ENCODE results near the gene UGP2. TPM values are rescaled to one million over a fixed set of nuclear protein-coding genes. Genes with fewer than 3 reads are reported as not detected.

UGP2 gene
- total RNA-seq, 1 experiment from 2014 or later = 76.1 TPM

DNA sequence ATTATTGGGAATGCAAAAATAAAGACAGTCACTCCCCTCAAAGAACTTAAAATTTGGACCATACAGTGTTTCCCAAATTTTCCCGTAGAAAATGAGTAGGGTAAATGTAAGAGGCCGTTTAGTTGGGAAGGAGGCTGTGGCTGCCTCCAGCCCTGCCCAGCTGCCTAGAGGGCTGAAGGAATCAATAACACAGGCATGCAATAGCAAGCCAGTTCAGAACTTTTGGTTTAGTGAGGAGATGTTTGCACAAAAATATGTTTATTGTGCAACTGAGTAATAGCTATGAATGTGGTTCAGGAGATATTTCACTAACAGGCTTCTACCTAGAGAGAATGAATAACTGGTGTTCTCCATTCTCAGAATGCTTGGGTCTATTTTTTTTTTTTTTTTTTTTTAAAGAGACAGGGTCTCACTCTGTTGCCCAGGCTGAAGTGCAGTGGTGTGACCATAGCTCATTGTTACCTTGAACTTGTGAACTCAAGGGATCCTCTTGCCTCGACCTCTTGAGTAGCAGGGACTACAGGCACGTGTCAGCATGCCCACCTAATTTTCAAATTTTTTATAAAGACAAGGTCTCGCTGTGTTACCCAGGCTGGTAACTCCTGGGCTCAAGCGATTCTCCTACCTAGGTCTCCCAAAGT is 23.6 kb downstream of the UGP2 start:
- TF ChIP-seq SIN3A (IDR thresholded peaks at IDR 0.05; ENCODE audit: borderline replicate concordance, insufficient read depth, low read depth, low read length) = no peak
- TF ChIP-seq POLR2AphosphoS5 (IDR thresholded peaks at IDR 0.05; ENCODE audit: low read depth, low read length) = no peak
- no peak for TF ChIP-seq TCF7L2 (IDR thresholded peaks at IDR 0.05; ENCODE audit: low read depth, low read length)
- TF ChIP-seq, protein P1, sequence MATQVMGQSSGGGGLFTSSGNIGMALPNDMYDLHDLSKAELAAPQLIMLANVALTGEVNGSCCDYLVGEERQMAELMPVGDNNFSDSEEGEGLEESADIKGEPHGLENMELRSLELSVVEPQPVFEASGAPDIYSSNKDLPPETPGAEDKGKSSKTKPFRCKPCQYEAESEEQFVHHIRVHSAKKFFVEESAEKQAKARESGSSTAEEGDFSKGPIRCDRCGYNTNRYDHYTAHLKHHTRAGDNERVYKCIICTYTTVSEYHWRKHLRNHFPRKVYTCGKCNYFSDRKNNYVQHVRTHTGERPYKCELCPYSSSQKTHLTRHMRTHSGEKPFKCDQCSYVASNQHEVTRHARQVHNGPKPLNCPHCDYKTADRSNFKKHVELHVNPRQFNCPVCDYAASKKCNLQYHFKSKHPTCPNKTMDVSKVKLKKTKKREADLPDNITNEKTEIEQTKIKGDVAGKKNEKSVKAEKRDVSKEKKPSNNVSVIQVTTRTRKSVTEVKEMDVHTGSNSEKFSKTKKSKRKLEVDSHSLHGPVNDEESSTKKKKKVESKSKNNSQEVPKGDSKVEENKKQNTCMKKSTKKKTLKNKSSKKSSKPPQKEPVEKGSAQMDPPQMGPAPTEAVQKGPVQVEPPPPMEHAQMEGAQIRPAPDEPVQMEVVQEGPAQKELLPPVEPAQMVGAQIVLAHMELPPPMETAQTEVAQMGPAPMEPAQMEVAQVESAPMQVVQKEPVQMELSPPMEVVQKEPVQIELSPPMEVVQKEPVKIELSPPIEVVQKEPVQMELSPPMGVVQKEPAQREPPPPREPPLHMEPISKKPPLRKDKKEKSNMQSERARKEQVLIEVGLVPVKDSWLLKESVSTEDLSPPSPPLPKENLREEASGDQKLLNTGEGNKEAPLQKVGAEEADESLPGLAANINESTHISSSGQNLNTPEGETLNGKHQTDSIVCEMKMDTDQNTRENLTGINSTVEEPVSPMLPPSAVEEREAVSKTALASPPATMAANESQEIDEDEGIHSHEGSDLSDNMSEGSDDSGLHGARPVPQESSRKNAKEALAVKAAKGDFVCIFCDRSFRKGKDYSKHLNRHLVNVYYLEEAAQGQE (IDR thresholded peaks at IDR 0.05; ENCODE audit: insufficient read depth in 1 of 2, low read depth in 2 of 2, low read length in 1 of 2) = no peak
- TF ChIP-seq, protein P2, sequence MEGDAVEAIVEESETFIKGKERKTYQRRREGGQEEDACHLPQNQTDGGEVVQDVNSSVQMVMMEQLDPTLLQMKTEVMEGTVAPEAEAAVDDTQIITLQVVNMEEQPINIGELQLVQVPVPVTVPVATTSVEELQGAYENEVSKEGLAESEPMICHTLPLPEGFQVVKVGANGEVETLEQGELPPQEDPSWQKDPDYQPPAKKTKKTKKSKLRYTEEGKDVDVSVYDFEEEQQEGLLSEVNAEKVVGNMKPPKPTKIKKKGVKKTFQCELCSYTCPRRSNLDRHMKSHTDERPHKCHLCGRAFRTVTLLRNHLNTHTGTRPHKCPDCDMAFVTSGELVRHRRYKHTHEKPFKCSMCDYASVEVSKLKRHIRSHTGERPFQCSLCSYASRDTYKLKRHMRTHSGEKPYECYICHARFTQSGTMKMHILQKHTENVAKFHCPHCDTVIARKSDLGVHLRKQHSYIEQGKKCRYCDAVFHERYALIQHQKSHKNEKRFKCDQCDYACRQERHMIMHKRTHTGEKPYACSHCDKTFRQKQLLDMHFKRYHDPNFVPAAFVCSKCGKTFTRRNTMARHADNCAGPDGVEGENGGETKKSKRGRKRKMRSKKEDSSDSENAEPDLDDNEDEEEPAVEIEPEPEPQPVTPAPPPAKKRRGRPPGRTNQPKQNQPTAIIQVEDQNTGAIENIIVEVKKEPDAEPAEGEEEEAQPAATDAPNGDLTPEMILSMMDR (IDR thresholded peaks at IDR 0.05) = no peak
- H3K9me3 ChIP-seq (ENCODE audit: control insufficient read depth, insufficient read depth, low read depth, low read length) = no peaks in the 10 kb centered on the region
- H3K27ac ChIP-seq (ENCODE audit: low read length) = no peak overlapping the region
- no TSS peak for BruUV-seq (replicated peaks)
- no peaks in the 10 kb centered on the region for H3K27me3 ChIP-seq (ENCODE audit: control insufficient read depth, insufficient read depth, low read length)
- in situ Hi-C loops (cut with HindIII; ENCODE audit: low pct_unique_long_range_greater_than_20kb, low sequenced_read_pairs) = no loop called here
- no peak for DNase-seq (ENCODE audit: low read depth, low spot score)
- H3K4me1 ChIP-seq (ENCODE audit: control insufficient read depth, insufficient read depth, low read length) = no peaks in the 10 kb centered on the region
- H3K4me3 ChIP-seq (ENCODE audit: low read depth in 2 of 2, low read length in 2 of 2) = no peak overlapping the region
- ChIA-PET POLR2A (interaction anchor here (0.7 kb wide), 1 partner anchor 266 kb away, joined by 6 read pairs; no protein-coding TSS in a partner anchor), CTCF (no interaction called here)
- peaks cover 12% of the 10 kb centered on the region for H3K36me3 ChIP-seq (ENCODE audit: control insufficient read depth, insufficient read depth, low read length)
- ATAC-seq = no peak
- intact Hi-C loops (cut with micrococcal nuclease; ENCODE audit: unreplicated experiment) = no loop called here

DNA sequence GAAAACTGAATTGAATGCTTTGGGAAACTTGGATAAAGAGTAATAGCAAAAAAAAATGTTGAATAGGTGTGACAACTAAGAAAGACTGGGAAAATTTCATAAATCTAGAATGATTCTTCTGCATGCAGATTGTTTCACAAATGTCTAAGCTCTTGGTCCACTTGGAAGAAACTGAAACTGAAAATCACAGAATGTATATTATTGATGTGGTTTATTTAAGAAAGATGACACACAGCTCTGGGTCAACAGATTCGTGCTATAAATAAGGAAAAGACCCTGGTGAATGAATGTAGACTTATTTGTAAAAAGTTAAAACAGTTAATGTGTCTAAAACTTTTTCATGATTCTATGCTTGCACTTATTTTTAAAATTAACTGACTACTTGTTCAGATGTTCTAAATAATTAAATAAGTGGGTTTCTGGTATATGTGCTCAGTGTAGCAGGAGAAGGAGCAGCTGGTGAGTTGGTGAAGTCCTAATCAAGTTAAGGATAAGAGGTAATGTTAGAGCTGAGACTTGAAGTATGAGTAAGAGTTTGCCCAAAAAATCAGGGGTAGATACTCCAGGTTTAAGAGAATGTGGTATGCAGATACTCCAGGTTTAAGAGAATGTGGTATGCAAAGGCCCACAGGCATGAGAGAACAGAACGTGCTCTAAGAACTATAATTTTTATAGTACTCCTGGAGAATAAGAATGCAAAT is 24.5 kb downstream of the UGP2 start:
- POLR2A ChIA-PET = no interaction called here
- H3K27me3 ChIP-seq (ENCODE audit: control insufficient read depth, insufficient read depth, low read length) = no peaks in the 10 kb centered on the region
- peaks cover 12% of the 10 kb centered on the region for H3K36me3 ChIP-seq (ENCODE audit: control insufficient read depth, insufficient read depth, low read length)
- BruUV-seq (replicated peaks) = no TSS peak
- TF ChIP-seq TCF7L2 (IDR thresholded peaks at IDR 0.05; ENCODE audit: low read depth, low read length) (no peak), SIN3A (IDR thresholded peaks at IDR 0.05; ENCODE audit: borderline replicate concordance, insufficient read depth, low read depth, low read length) (no peak), POLR2AphosphoS5 (IDR thresholded peaks at IDR 0.05; ENCODE audit: low read depth, low read length) (no peak)
- TF ChIP-seq, protein P2 (IDR thresholded peaks at IDR 0.05) = no peak
- TF ChIP-seq, protein P1 (IDR thresholded peaks at IDR 0.05; ENCODE audit: insufficient read depth in 1 of 2, low read depth in 2 of 2, low read length in 1 of 2) = no peak
- ATAC-seq (no peak), DNase-seq (ENCODE audit: low read depth, low spot score) (no peak)
- H3K27ac ChIP-seq (ENCODE audit: low read length) = no peak overlapping the region
- CTCF ChIA-PET = interaction anchor here (0.8 kb wide), 1 partner anchor 178 kb away, joined by 3 read pairs; no protein-coding TSS in a partner anchor
- H3K9me3 ChIP-seq (ENCODE audit: control insufficient read depth, insufficient read depth, low read depth, low read length) = no peaks in the 10 kb centered on the region
- no peaks in the 10 kb centered on the region for H3K4me1 ChIP-seq (ENCODE audit: control insufficient read depth, insufficient read depth, low read length)
- intact Hi-C loops (cut with micrococcal nuclease; ENCODE audit: unreplicated experiment) (no loop called here), in situ Hi-C loops (cut with HindIII; ENCODE audit: low pct_unique_long_range_greater_than_20kb, low sequenced_read_pairs) (no loop called here)
- no peak overlapping the region for H3K4me3 ChIP-seq (ENCODE audit: low read depth in 2 of 2, low read length in 2 of 2)

Measured in Panc1 (cell line).